ENCODE results near the gene TSC22D1. TPM values are rescaled to one million over a fixed set of nuclear protein-coding genes. Genes with fewer than 3 reads are reported as not detected.

TSC22D1 gene
- total RNA-seq, 1 donor from 2014 or later: 18.6 TPM

GRCh38 chr13:44386913-44387556, 189.1 kb downstream of the TSC22D1 start:
- Mint-ChIP-seq H3K4me1 (peaks cover 2% of the 10 kb centered on the region), H3K36me3 (ENCODE audit: low read depth) (no peaks in the 10 kb centered on the region), H3K9me3 (no peaks in the 10 kb centered on the region), H3K4me3 (no peak overlapping the region), H3K27me3 (no peaks in the 10 kb centered on the region), H3K27ac (no peak overlapping the region)
- no peak for ATAC-seq (ENCODE audit: low read depth)
- intact Hi-C loops (cut with micrococcal nuclease): no loop called here
- POLR2A ChIA-PET: no interaction called here
- no peak for TF ChIP-seq CTCF (IDR thresholded peaks at IDR 0.05)
- CTCF ChIA-PET: no interaction called here
- DNase-seq: no peak

GRCh38 chr13:44385847-44386246, 190.3 kb downstream of the TSC22D1 start:
- intact Hi-C loops (cut with micrococcal nuclease): no loop called here
- ATAC-seq (ENCODE audit: low read depth) (no peak), DNase-seq (no peak)
- Mint-ChIP-seq H3K36me3 (ENCODE audit: low read depth) (no peaks in the 10 kb centered on the region), H3K9me3 (no peaks in the 10 kb centered on the region), H3K4me1 (peaks cover 2% of the 10 kb centered on the region), H3K4me3 (no peak overlapping the region), H3K27me3 (no peaks in the 10 kb centered on the region), H3K27ac (no peak overlapping the region)
- POLR2A ChIA-PET: no interaction called here
- no peak for TF ChIP-seq CTCF (IDR thresholded peaks at IDR 0.05)
- CTCF ChIA-PET: no interaction called here

- ChIA-PET CTCF (no interaction called here), POLR2A (no interaction called here)
- Mint-ChIP-seq H3K9me3 (no peaks in the 10 kb centered on the region), H3K4me3 (no peak overlapping the region), H3K4me1 (peaks cover 2% of the 10 kb centered on the region), H3K36me3 (ENCODE audit: low read depth) (no peaks in the 10 kb centered on the region), H3K27me3 (no peaks in the 10 kb centered on the region), H3K27ac (no peak overlapping the region)
- ATAC-seq (ENCODE audit: low read depth) (no peak), DNase-seq (no peak)
- TF ChIP-seq CTCF (IDR thresholded peaks at IDR 0.05): no peak
- intact Hi-C loops (cut with micrococcal nuclease): no loop called here
Measured at GRCh38 chr13:44385401-44385800, 190.7 kb downstream of the TSC22D1 start.

- Mint-ChIP-seq H3K4me3 (no peak overlapping the region), H3K4me1 (peaks cover 2% of the 10 kb centered on the region), H3K36me3 (ENCODE audit: low read depth) (no peaks in the 10 kb centered on the region), H3K27me3 (no peaks in the 10 kb centered on the region), H3K27ac (no peak overlapping the region), H3K9me3 (no peaks in the 10 kb centered on the region)
- ChIA-PET CTCF (no interaction called here), POLR2A (no interaction called here)
- ATAC-seq (ENCODE audit: low read depth) (no peak), DNase-seq (no peak)
- intact Hi-C loops (cut with micrococcal nuclease): no loop called here
- TF ChIP-seq CTCF (IDR thresholded peaks at IDR 0.05): no peak
Measured at GRCh38 chr13:44384778-44385177, 191.4 kb downstream of the TSC22D1 start.

- Mint-ChIP-seq H3K9me3 (no peaks in the 10 kb centered on the region), H3K4me1 (no peaks in the 10 kb centered on the region), H3K27me3 (no peaks in the 10 kb centered on the region), H3K36me3 (ENCODE audit: low read depth) (no peaks in the 10 kb centered on the region), H3K4me3 (no peak overlapping the region), H3K27ac (no peak overlapping the region)
- CTCF ChIA-PET: no interaction called here
- intact Hi-C loops (cut with micrococcal nuclease): no loop called here
- ATAC-seq (ENCODE audit: low read depth): no peak
- TF ChIP-seq CTCF (IDR thresholded peaks at IDR 0.05): no peak
- DNase-seq: no peak
- POLR2A ChIA-PET: no interaction called here
Measured at GRCh38 chr13:44383945-44384344, 192.2 kb downstream of the TSC22D1 start.

Data from activated B cell treated with CpG ODN at 0.5 μM for 24 hours (primary cell).